ENCODE data around the gene PLPP6.

DNA sequence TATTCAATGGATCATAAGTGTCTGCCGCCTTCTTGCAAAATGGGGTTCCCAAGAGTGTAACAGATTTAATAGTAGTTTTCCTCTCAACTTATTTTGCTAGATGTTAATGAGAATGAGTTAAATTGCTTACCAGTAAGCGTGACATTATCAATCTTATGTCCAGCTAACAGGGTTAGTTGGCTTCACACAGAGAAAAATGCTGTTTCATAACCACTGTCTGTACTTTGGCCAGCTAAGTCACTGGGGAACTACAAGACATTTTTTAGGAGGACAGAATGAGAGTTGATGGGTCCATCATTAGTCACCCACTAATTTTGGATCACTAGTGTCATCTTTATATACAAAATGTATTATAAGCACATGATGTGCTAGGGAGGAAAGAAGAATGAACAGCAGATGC, 18.7 kb downstream of the PLPP6 start:
- TF ChIP-seq, protein P1, sequence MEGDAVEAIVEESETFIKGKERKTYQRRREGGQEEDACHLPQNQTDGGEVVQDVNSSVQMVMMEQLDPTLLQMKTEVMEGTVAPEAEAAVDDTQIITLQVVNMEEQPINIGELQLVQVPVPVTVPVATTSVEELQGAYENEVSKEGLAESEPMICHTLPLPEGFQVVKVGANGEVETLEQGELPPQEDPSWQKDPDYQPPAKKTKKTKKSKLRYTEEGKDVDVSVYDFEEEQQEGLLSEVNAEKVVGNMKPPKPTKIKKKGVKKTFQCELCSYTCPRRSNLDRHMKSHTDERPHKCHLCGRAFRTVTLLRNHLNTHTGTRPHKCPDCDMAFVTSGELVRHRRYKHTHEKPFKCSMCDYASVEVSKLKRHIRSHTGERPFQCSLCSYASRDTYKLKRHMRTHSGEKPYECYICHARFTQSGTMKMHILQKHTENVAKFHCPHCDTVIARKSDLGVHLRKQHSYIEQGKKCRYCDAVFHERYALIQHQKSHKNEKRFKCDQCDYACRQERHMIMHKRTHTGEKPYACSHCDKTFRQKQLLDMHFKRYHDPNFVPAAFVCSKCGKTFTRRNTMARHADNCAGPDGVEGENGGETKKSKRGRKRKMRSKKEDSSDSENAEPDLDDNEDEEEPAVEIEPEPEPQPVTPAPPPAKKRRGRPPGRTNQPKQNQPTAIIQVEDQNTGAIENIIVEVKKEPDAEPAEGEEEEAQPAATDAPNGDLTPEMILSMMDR (IDR thresholded peaks at IDR 0.05): no peak
- no peak for TF ChIP-seq EZH2 (IDR thresholded peaks at IDR 0.05; ENCODE audit: borderline replicate concordance, insufficient read depth, low read depth, low read length, poor library complexity, severe bottlenecking)

Measured in B cell (primary cell).